GM18505 (cell line): ENCODE results near the gene CDK5RAP2.
"Not testable (repeated sequence)": the region's sequence is repeated elsewhere in the genome, so short reads cannot be mapped to it uniquely, and the experiment has no call there.

Experiments
- ATAC-seq: cut with Tn5 transposase; IDR thresholded peaks from one replicate; pipeline ENCODE4 v1.9.1; 2021; ENCODE audit not compliant: unreplicated experiment
- POLR2A ChIP-seq: IDR thresholded peaks from 4 replicates; pipeline ENCODE4 v1.6.1; 2011; ENCODE audit warnings: borderline replicate concordance; ENCODE audit not compliant: insufficient read depth, insufficient read length; ENCODE audit errors: extremely low read depth

Gene CDK5RAP2

DNA sequence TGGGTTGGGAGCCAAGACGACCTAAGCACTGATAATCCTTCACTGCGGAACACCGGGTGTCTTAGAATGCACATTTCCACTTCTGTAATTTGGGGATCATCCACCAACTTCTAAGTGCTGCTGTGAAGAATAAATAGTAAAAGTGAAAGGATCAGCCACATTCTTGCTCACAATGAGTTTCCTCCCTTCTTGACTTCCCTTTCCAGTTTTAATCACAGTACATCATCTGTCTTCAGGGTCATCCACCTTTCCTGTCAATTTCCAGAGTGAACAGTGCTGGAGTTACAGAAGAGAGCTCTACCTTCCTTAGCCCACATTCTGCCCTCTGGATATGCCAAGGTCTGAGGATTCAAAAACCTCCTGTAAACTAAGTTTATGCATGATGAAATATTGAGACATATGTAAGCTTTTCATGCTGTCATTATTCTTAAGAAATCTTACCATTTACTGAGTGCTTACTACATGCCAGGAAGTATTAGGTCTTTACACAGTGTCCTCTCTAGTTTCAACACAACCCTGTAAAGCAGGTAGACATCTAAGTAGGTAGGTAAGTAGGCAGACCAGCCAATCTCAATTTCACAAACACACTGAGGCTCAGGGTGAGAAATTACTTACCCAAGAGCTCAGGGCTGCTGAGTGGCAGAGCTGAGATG is 105.2 kb downstream of the CDK5RAP2 start:
- no peak for ATAC-seq
- TF ChIP-seq POLR2A: no peak

- TF ChIP-seq POLR2A: no peak
- no peak for ATAC-seq
Measured at GRCh38 chr9:120473608-120474007, 106.4 kb downstream of the CDK5RAP2 start.

DNA sequence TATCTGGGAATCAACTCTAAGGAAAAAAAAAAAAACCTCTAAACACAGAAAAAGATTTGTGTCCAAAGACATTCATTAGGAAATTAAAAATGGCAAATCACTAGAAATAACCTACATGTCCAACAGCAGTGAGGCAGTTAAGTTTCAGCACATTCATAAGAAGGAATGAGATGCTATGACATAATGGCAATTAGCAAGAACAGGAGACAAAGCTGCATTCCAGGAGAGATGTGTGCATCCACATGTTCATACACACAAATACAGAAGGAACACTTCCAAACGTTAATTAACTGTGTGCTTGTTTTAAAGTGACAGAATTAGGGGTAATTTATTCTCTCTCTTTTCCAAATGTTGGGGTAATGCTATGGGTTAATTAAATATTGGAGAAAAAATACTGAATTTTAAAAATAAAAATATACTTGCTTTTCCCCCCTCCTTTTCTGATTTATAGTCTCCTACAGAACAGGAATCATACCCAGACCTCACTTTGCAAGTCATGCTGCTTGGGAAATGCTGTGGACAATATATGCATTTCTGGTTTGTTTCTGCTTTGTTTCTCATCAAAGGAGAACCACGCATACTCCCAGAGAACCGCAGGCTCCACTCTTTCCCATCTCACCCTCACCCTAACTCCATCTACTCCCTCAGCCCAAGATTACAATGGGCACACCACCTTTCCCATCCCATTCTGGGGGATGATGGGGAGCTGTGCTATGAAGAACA is 114.1 kb downstream of the CDK5RAP2 start:
- no peak for ATAC-seq
- no peak for TF ChIP-seq POLR2A

DNA sequence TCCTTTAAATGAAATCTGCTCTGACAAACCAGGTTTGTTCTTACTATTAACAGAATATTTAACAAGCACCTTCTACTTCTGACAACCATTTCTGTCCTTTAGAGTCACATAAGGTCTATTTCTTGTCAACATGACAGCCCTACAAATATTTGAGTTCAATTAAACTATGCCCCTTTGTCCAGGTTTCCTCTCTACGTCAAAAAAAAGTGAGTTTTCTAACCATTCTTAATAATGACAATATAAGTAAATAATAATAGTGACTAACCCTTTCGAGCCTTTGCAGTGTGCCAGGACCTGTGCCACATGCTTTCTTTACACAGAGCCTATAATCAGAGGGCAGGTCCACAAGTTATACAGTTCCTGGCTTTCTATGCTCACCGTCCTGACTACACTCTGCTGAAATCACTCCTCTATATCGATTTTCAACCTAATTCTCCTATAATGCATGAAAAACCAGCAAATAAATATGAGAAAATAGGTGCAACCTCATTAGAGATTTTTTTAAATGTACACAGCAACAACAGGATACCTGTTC is 115.0 kb downstream of the CDK5RAP2 start:
- TF ChIP-seq POLR2A: no peak
- ATAC-seq: no peak

GRCh38 chr9:120464176-120464886 is 115.6 kb downstream of the CDK5RAP2 start:
- ATAC-seq: no peak
- no peak for TF ChIP-seq POLR2A

DNA sequence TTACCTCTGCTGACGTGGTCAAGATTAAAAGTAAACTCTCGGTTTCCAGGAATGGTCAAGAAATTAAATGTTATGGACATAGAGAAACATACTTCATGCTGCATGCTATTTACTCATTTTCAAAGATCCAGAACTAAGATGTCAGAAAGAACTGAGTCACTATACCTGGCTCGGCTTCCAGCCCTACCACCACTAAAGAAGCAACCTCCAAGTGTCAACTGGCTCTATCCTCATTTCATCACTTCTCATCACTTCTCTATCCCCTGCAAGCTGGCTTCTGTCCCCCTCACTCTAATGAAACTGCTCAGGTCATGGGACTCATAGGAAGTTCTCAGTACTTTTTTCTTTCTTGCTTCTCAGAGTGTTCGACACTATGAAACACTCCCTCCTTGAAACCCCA is 116.2 kb downstream of the CDK5RAP2 start:
- no peak for TF ChIP-seq POLR2A
- ATAC-seq: no peak

DNA sequence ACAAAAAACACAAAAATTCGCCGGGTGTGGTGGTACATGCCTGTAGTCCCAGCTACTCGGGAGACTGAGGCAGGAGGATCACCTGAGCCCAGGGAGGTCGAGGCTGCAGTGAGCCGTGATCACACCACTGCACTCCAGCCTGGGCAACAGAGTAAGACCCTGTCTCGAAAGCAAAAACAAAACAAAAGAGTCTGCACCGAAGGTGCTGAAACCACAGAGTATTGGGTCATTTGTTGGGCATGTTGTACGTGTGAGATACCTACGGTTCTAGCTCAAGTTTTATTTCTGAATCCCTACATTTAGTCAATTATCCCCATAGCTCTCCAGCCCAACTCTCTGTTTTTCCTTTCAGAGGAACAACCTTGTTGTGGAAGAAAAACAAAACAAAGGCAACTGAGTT is 118.3 kb downstream of the CDK5RAP2 start:
- not testable (repeated sequence) for ATAC-seq

GRCh38 chr9:120456218-120456617 is 123.7 kb downstream of the CDK5RAP2 start:
- TF ChIP-seq POLR2A: no peak
- no peak for ATAC-seq

- ATAC-seq: no peak
Measured at GRCh38 chr9:120454467-120454866, 125.5 kb downstream of the CDK5RAP2 start.

GRCh38 chr9:120453792-120454191 is 126.2 kb downstream of the CDK5RAP2 start:
- no peak for TF ChIP-seq POLR2A

More at GRCh38 chr9:120454467-120454866, 125.5 kb downstream of the CDK5RAP2 start:
- no peak for TF ChIP-seq POLR2A

DNA sequence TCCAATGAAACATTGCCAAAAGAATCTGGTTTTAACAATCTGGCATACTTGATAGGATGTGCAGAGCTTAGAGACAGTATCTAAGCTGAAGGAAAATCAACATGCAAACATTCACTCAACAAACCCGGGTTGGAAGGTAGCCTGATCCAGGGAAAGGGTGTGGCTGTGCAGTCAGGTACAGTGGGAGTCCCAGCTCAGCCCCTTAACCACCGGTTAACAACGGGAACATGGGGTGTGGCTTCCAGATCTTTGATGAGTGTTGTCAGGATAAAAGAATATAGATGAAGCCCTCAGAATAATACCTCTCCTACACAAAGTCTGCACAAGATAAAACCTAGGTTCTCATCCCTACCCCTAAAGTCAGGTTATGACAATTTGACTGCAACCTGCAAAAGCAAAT is 127.3 kb downstream of the CDK5RAP2 start:
- ATAC-seq: no peak
- no peak for TF ChIP-seq POLR2A

More at GRCh38 chr9:120453792-120454191, 126.2 kb downstream of the CDK5RAP2 start:
- ATAC-seq: no peak

- no peak for ATAC-seq
- TF ChIP-seq POLR2A: no peak
Measured at GRCh38 chr9:120450916-120451315, 129.1 kb downstream of the CDK5RAP2 start.

- no peak for TF ChIP-seq POLR2A
- no peak for ATAC-seq
Measured at GRCh38 chr9:120449566-120449965, 130.4 kb downstream of the CDK5RAP2 start.
